SHP77 (cell line): Measurements from ENCODE around the gene LNPEP.
"Not testable (repeated sequence)": the region's sequence is repeated elsewhere in the genome, so short reads cannot be mapped to it uniquely, and the experiment has no call there.

ENCODE experiments used
- DNase-seq, 2 experiments: peaks; one replicate each; lab custom pipeline; 2025; lab: John Stamatoyannopoulos, UW

The LNPEP gene

DNA sequence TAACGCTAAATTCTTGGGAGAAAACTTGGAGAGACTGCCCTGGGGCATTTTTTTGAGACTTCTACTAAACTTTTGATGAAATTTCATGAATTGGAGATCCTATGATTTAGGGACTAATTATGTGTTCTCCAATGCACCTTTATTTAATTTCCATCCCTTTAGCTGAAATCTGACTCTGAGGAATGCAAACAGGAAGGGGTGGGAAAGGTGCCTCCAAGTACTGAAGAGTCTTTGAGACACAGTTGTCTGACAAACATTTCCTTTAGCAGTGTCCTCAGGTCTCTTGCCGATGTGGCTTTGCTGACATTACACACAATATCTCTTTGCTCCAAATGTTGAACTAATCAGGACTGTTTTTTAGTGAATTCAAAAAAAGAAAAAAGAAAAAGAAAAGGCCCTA, 129.6 kb downstream of the LNPEP start:
- DNase-seq: no peak

DNA sequence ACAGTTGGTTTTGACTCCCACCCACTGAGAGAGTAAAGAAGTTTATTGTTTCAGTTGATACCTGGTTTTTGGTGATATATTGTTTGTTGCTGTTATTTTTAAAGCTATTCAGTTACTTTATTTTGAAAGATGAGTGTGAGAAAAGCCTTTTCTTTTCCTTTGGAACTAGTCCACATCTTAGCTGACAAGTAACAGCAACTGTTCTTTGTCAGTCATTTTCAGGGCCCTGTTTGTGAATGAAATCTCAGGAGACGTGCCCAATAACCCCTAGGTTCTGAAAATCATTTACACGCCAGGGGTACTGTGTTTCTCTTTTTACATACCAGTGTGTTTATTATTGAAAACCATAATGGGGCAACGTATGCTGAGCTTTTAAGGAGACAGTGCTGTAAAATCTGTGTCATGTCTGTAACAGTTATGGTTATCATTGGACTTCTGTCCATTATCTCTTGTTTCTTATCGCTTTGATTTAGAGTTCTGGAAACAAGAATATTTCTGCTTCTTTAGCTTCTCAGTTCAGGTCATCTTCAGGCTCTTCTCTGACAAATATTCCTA, 131.5 kb downstream of the LNPEP start:
- DNase-seq: no peak

DNA sequence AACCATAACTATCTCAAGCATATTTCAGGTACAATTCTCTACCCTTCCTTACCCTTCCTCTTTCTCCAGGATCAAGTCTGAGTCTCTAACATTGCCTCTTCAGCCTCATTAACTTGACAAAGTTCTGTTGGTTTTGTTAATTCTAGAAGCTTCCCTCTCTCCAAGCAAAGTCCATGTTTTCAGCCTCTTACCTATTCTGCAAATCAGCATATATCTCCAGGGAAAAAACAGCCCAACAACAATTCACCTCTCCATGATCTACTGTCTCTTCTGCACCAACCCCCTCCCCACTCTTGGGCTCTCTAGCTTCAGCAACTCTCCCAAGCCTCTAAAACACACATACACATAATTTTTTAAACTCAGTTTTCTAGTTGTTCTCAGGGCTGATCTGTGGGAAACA, 134.4 kb downstream of the LNPEP start:
- DNase-seq: no peak

DNA sequence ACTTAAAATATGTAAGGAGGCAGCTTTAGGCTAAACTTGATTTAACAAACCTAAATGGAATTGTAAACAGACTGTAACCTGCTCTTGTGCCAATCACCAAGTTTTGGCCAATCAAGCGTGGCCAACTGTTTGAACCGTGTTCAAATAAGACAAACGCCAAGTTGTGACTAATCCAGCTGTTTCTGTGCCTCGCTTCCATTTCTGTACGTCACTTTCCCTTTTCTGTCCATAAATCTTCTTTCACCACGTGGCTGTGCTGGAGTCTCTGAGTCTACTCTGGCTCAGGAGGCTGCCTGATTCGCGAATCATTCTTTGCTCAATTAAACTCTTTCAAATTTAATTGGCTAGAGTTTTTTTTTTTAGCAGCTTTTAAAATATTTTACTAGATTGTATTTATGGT, 135.2 kb downstream of the LNPEP start:
- no peak for DNase-seq

DNA sequence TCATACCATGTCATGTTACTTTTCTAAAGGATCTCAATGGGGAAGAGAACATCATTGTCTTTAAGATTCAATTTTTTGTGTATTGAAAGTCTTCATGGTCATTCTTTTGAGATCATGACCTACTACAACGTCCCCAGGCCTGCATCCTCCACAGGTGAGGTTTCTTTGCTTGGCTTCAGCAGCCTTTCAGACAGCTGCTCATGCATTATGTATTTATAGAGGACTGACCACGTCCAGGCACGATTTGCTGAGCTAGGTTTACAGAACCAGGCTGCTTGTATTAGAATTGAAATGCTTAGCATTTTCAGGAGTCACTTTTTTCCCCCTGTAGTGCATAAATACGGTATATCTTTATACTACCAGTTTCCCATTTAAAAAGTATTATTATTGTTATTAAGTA, 136.1 kb downstream of the LNPEP start:
- no peak for DNase-seq

DNA sequence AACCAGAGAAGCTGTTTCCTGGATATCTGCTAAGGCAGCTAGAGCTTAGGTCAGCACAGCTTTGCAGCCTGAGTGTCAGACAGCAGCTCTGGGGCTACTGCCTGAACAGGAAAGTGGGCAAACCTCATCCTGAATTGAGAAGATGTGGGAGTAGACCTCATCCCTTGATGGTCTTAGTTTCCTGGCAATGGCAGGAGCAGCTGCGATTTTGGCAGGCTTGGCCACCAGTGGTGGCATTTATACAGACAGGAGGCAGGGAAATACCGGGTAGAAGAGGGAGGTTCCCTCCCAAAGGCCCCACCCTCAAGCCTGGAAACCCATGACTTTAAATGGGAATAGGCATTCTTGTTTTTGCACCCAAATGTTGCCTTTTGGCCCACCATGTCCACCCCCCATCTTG, 136.8 kb downstream of the LNPEP start:
- no peak for DNase-seq

DNA sequence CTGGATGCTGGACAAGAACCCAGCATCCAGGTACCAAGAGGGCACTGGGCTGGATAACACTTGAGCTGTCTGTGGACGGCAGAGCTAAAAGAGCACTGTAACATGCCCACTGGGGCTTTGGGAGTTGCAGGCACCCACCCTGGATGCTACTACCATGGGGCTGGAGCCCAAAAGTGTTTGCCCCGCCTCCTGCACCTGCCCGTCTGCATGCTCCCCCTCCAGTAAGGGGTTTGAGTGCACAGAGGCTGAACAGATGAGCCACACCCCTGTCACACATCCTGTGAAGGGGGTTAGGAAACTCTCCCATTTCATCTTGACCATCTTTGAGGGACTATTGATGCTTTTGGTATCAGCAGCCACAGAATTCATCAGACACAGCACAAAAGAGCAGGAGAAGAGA, 137.5 kb downstream of the LNPEP start:
- DNase-seq: no peak

DNA sequence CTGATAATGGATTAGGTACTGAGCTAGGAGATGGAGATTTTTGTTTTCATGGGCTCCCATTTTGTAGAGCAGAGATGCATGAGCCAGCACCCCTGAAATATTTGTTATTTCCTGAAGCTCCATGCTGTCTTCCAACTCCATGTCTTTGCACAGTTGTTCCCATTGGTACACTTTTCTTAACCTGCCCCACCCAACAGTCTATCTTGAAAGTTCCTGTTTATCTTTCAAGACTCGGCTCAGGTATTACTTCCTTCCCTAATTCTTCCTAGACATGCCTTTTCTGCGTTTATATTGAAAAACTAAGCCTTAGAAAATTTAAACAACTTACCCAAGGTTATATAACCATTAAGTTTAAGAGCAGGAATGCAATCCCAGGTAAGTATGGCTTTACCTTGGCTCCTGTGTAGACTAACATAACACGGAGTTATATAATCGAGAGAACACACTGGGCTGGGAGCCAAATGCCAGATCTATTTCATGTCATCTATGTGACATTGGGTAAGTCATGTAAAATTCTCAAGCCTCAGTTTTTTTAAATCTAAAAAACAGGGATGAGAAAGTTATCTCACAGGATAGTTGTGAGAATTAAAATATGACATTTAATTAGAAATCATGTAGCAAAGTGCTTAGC, 139.1 kb downstream of the LNPEP start:
- DNase-seq: no peak

DNA sequence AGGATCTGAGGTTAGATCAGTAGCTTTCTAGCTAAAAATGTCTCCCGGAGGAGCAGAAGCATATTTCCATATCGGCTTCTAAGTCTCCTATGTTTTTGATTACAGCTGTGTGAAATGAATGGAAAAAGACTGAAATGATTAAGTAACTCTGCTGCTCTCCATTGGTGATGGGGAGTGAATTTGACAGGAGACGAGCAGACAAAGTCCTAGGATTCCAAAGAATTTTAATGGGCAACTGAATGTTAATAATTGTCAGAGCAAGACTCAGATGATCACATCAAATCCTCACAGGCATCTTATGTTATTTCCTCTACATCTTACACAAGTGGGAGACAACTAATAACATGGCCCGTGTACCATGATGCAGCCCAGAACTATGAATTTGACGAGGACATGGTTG, 139.8 kb downstream of the LNPEP start:
- DNase-seq: no peak

DNA sequence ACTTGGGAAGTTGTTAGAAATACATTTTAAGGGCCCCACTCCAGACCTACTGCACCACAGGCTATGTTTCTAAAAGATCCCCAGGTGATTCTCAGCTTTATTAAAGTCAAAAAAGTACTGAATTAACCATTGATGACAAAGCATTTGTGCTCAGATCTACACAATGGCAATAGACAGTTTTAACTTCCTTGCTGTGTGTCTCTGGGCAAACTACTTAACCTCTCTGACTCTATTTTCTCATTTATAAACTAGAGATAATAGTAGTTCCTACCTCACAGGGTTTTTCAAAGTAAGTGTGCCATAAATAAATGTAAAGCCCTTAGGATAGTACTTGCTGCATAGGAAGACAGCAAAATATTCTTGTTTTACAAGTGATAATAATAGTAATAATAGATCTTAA, 140.2 kb downstream of the LNPEP start:
- no peak for DNase-seq

DNA sequence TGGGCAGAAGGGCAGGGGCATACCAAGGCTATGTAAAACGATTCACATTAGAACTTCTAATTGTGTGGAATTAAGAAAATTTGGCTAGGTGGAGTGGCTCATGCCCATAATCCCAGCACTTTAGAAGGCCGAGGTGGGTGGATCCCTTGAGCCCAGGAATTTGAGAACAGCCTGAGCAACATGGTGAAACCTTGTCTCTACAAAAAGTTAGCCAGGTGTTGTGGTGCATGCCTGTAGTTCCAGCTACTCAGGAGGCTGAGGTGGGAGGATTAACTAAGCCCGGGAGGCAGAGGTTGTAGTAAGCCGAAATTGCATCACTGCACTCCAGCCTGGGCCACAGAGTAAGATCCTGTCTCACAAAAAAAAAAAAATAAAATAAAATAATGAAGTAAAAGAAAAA, 141.4 kb downstream of the LNPEP start:
- no peak for DNase-seq

DNA sequence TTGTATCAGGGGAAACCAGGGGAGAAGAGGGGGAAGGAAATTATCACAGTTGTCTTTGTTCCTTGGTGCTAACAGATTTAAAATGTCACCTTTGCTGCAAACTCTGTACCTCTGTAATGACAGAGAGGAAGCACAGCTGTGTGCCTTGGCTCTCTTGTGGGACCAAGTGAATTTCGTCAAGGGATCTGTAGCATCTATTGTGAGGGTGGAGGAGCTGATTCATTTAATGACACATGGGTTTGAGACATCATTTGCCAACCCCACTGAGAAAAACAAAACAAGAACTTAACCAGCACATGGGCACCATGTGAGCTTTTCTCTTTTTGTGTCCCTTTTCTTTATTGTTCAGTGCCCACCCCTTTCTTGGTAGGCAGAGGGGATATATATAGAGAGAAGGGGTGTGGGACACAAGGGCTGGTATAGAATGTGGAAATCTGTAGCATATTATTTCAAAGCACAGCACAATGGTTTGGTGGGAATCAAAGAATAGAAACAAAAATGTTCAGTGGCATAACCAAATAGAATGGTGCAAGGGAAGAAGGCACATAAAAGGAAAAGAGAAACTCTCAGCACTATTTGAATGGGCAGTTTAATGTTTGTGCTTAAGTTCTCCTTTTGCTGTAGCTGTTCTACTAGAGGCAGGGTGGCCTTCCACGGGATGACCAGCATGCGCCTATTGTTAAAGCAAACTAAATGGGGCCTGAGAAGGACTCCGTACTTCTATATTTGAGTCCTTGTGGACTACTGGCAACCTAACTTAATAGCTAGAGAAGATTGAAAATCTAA, 143.3 kb downstream of the LNPEP start:
- no peak for DNase-seq

DNA sequence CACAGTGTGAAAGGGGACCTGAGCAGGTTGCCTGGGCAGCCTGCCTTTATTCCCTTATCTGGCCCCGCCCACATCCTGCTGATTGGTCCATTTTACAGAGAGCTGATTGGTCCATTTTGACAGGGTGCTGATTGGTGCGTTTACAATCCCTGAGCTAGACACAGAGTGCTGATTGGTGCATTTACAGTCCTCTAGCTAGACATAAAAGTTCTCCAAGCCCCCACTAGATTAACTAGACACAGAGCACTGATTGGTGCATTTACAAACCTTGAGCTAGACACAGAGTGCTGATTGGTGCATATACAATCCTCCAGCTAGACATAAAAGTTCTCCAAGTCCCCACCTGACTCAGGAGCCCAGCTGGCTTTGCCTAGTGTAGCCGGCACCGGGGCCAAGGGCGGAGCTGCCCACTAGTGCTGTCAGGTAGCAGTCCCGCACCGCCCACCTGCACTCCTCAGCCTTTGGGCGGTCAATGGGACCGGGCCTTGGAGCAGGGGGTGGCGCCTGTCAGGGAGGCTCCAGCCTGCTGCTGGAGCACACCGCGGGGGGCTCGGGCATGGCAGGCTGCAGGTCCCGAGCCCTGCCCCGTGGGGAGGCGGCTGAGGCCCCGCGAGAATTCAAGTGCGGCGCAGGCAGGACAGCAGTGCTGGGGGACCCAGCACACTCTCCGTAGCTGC, 149.0 kb downstream of the LNPEP start:
- not testable (repeated sequence) for DNase-seq

DNA sequence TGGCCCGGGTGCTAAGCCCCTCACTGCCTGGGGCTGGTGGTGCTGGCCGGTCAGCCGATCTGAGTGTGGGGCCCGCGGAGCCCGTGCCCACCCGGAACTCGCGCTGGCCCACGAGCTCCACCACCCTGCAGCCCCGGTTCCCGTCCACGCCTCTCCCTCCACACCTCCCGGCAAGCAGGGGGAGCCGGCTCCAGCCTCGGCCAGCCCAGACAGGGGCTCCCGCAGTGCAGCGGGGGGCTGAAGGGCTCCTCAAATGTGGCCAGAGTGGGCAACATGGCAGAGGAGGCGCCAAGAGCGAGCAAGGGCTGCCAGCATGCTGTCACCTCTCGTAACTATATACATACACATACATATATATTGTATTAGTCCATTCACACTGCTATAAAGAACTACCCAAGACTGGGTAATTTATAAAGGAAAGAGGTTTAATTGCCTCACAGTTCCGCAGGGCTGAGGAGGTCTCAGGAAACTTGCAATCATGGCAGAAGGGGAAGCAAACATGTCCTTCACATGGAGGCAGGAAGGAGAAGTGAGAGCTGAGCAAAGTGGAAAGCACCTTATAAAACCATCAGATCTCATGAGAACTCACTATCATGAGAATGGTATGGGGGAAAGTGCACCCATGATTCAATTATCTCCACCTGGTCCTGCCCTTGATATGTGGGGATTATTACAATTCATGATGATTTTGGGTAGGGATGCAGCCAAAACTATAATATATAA, 149.7 kb downstream of the LNPEP start:
- DNase-seq: no peak
